ENCODE measurements around the gene TMEM238.
"Not testable (repeated sequence)": the region's sequence is repeated elsewhere in the genome, so short reads cannot be mapped to it uniquely, and the experiment has no call there.

Gene TMEM238

GRCh38 chr19:55409179-55409578 lies 25.1 kb upstream of the TMEM238 start:
- H2BK12ac ChIP-seq (ENCODE audit: low read length); H3K4me2 ChIP-seq (ENCODE audit: insufficient read depth, low read length, poor library complexity, severe bottlenecking); H2BK120ac ChIP-seq (ENCODE audit: low read depth, low read length); H3K27ac ChIP-seq (replicated peaks; ENCODE audit: low read length); H3K27me3 ChIP-seq (ENCODE audit: control insufficient read depth in 3 of 3, insufficient read depth in 3 of 3, low read depth in 1 of 3, low read length in 3 of 3); H2BK15ac ChIP-seq (ENCODE audit: low read length); H3K18ac ChIP-seq (ENCODE audit: low read length); H2BK5ac ChIP-seq (ENCODE audit: low read length); H3K4ac ChIP-seq (ENCODE audit: low read length); H2AFZ ChIP-seq (ENCODE audit: low read length); H4K8ac ChIP-seq (ENCODE audit: low read depth, low read length); H3K23ac ChIP-seq (ENCODE audit: low read depth, low read length, poor library complexity); H3K4me3 ChIP-seq (ENCODE audit: low read length in 2 of 2); H3K79me1 ChIP-seq (ENCODE audit: low read depth, low read length); H3K14ac ChIP-seq (ENCODE audit: low read length); H2AK5ac ChIP-seq (ENCODE audit: low read depth, low read length); H4K91ac ChIP-seq (ENCODE audit: low read depth, low read length, poor library complexity); DNase-seq (ENCODE audit: low spot score); H3K9ac ChIP-seq (ENCODE audit: low read depth, low read length, poor library complexity): not testable (repeated sequence)
- H3K9me3 ChIP-seq (replicated peaks in 1 of 2; ENCODE audit: control insufficient read depth in 2 of 2, insufficient read depth in 1 of 2, low read depth in 1 of 2, low read length in 2 of 2): peaks cover 5 to 19% of the 10 kb centered on the region in 2 donors
- peaks cover 19 to 20% of the 10 kb centered on the region in 2 donors for H3K4me1 ChIP-seq (ENCODE audit: control insufficient read depth in 2 of 2, insufficient read depth in 1 of 2, low read depth in 1 of 2, low read length in 2 of 2)
- WGBS, 2 donors (ENCODE audit: extremely low coverage in 2 of 2, insufficient read length in 2 of 2, insufficient replicate concordance in 1 of 2): no CpG with 5 or more reads among the region's 8 CpGs
- peaks cover 19 to 25% of the 10 kb centered on the region in 2 donors for H3K36me3 ChIP-seq (replicated peaks in 1 of 2; ENCODE audit: control insufficient read depth in 2 of 2, insufficient read depth in 2 of 2, low read length in 2 of 2)

GRCh38 chr19:55408533-55408872 lies 24.4 kb upstream of the TMEM238 start:
- Histone ChIP-seq H2AFZ (ENCODE audit: low read length) (peak overlapping the region; percentile 94), H3K9ac (ENCODE audit: low read depth, low read length, poor library complexity) (no peak overlapping the region), H3K18ac (ENCODE audit: low read length) (peak overlapping the region; percentile 68), H3K79me1 (ENCODE audit: low read depth, low read length) (peaks cover 9% of the 10 kb centered on the region), H3K4ac (ENCODE audit: low read length) (peak overlapping the region; percentile 28), H2BK5ac (ENCODE audit: low read length) (no peak overlapping the region), H2AK5ac (ENCODE audit: low read depth, low read length) (peak overlapping the region; percentile 95), H3K27me3 (ENCODE audit: control insufficient read depth in 3 of 3, insufficient read depth in 3 of 3, low read depth in 1 of 3, low read length in 3 of 3) (no peaks in the 10 kb centered on the region), H4K8ac (ENCODE audit: low read depth, low read length) (peak overlapping the region; percentile 99), H3K4me2 (ENCODE audit: insufficient read depth, low read length, poor library complexity, severe bottlenecking) (peak overlapping the region; percentile 63), H3K23ac (ENCODE audit: low read depth, low read length, poor library complexity) (no peak overlapping the region), H3K4me1 (ENCODE audit: control insufficient read depth in 2 of 2, insufficient read depth in 1 of 2, low read depth in 1 of 2, low read length in 2 of 2) (peaks cover 19 to 20% of the 10 kb centered on the region in 2 donors), H2BK120ac (ENCODE audit: low read depth, low read length) (no peak overlapping the region), H3K36me3 (replicated peaks in 1 of 2; ENCODE audit: control insufficient read depth in 2 of 2, insufficient read depth in 2 of 2, low read length in 2 of 2) (peaks cover 23 to 31% of the 10 kb centered on the region in 2 donors), H3K4me3 (ENCODE audit: low read length in 2 of 2) (peak overlapping the region; percentile 33 to 38), H3K9me3 (replicated peaks in 1 of 2; ENCODE audit: control insufficient read depth in 2 of 2, insufficient read depth in 1 of 2, low read depth in 1 of 2, low read length in 2 of 2) (peaks cover 5 to 19% of the 10 kb centered on the region in 2 donors), H4K91ac (ENCODE audit: low read depth, low read length, poor library complexity) (peak overlapping the region; percentile 39), H2BK15ac (ENCODE audit: low read length) (peak overlapping the region; percentile 13), H2BK12ac (ENCODE audit: low read length) (no peak overlapping the region), H3K14ac (ENCODE audit: low read length) (no peak overlapping the region), H3K27ac (replicated peaks; ENCODE audit: low read length) (peak overlapping the region; percentile 97)
- no peak for DNase-seq (ENCODE audit: low spot score)
- no CpG with 5 or more reads among the region's 9 CpGs for WGBS, 2 donors (ENCODE audit: extremely low coverage in 2 of 2, insufficient read length in 2 of 2, insufficient replicate concordance in 1 of 2)

GRCh38 chr19:55407800-55408532 lies 23.9 kb upstream of the TMEM238 start:
- H3K4me3 ChIP-seq (ENCODE audit: low read length in 2 of 2): peak overlapping the region; percentile 76 to 98
- no CpG with 5 or more reads among the region's 72 CpGs for WGBS, 2 donors (ENCODE audit: extremely low coverage in 2 of 2, insufficient read length in 2 of 2, insufficient replicate concordance in 1 of 2)
- peak overlapping the region; percentile 94 for H3K18ac ChIP-seq (ENCODE audit: low read length)
- H3K14ac ChIP-seq (ENCODE audit: low read length): no peak overlapping the region
- peaks cover 28 to 36% of the 10 kb centered on the region in 2 donors for H3K36me3 ChIP-seq (replicated peaks in 1 of 2; ENCODE audit: control insufficient read depth in 2 of 2, insufficient read depth in 2 of 2, low read length in 2 of 2)
- H3K9me3 ChIP-seq (replicated peaks in 1 of 2; ENCODE audit: control insufficient read depth in 2 of 2, insufficient read depth in 1 of 2, low read depth in 1 of 2, low read length in 2 of 2): peaks cover 5 to 19% of the 10 kb centered on the region in 2 donors
- no peak overlapping the region for H2BK12ac ChIP-seq (ENCODE audit: low read length)
- H2BK5ac ChIP-seq (ENCODE audit: low read length): peak overlapping the region; percentile 88
- H3K4me1 ChIP-seq (ENCODE audit: control insufficient read depth in 2 of 2, insufficient read depth in 1 of 2, low read depth in 1 of 2, low read length in 2 of 2): peaks cover 19 to 20% of the 10 kb centered on the region in 2 donors
- peak; percentile 98 for DNase-seq (ENCODE audit: low spot score)
- peak overlapping the region; percentile 13 for H2BK15ac ChIP-seq (ENCODE audit: low read length)
- H3K4me2 ChIP-seq (ENCODE audit: insufficient read depth, low read length, poor library complexity, severe bottlenecking): peak overlapping the region; percentile 86
- peak overlapping the region; percentile 98 for H3K27ac ChIP-seq (replicated peaks; ENCODE audit: low read length)
- peak overlapping the region; percentile 99 for H4K8ac ChIP-seq (ENCODE audit: low read depth, low read length)
- H3K27me3 ChIP-seq (ENCODE audit: control insufficient read depth in 3 of 3, insufficient read depth in 3 of 3, low read depth in 1 of 3, low read length in 3 of 3): no peaks in the 10 kb centered on the region
- H2AFZ ChIP-seq (ENCODE audit: low read length): peak overlapping the region; percentile 94
- H3K4ac ChIP-seq (ENCODE audit: low read length): no peak overlapping the region
- H3K23ac ChIP-seq (ENCODE audit: low read depth, low read length, poor library complexity): peak overlapping the region; percentile 98
- H3K79me1 ChIP-seq (ENCODE audit: low read depth, low read length): peaks cover 9% of the 10 kb centered on the region
- H2BK120ac ChIP-seq (ENCODE audit: low read depth, low read length): no peak overlapping the region
- H2AK5ac ChIP-seq (ENCODE audit: low read depth, low read length): peak overlapping the region; percentile 95
- peak overlapping the region; percentile 90 for H4K91ac ChIP-seq (ENCODE audit: low read depth, low read length, poor library complexity)
- peak overlapping the region; percentile 51 for H3K9ac ChIP-seq (ENCODE audit: low read depth, low read length, poor library complexity)

GRCh38 chr19:55407550-55407799 lies 23.4 kb upstream of the TMEM238 start, which contains the start of gene UBE2S:
Gene UBE2S, minus strand, starts transcription at chr19:55407788. Its CDS starts 199 bp downstream, at chr19:55407589.
- Histone ChIP-seq H3K4me3 (ENCODE audit: low read length in 2 of 2) (peak within 1 kb of the TSS; percentile 76 to 98), H3K27ac (replicated peaks; ENCODE audit: low read length) (peak within 1 kb of the TSS; percentile 98), H4K91ac (ENCODE audit: low read depth, low read length, poor library complexity) (peak within 1 kb of the TSS; percentile 90), H3K4me2 (ENCODE audit: insufficient read depth, low read length, poor library complexity, severe bottlenecking) (peak within 1 kb of the TSS; percentile 86), H2AK5ac (ENCODE audit: low read depth, low read length) (peak within 1 kb of the TSS; percentile 95), H2BK5ac (ENCODE audit: low read length) (peak within 1 kb of the TSS; percentile 88), H3K18ac (ENCODE audit: low read length) (peak within 1 kb of the TSS; percentile 94), H3K23ac (ENCODE audit: low read depth, low read length, poor library complexity) (peak within 1 kb of the TSS; percentile 98), H2AFZ (ENCODE audit: low read length) (peak within 1 kb of the TSS; percentile 94), H3K9me3 (replicated peaks in 1 of 2; ENCODE audit: control insufficient read depth in 2 of 2, insufficient read depth in 1 of 2, low read depth in 1 of 2, low read length in 2 of 2) (peaks cover 5 to 19% of the 10 kb centered on the region in 2 donors), H3K4ac (ENCODE audit: low read length) (peak within 1 kb of the TSS; percentile 28), H3K79me1 (ENCODE audit: low read depth, low read length) (peaks cover 12% of the 10 kb centered on the region), H3K9ac (ENCODE audit: low read depth, low read length, poor library complexity) (peak within 1 kb of the TSS; percentile 94), H4K8ac (ENCODE audit: low read depth, low read length) (peak within 1 kb of the TSS; percentile 99), H3K4me1 (ENCODE audit: control insufficient read depth in 2 of 2, insufficient read depth in 1 of 2, low read depth in 1 of 2, low read length in 2 of 2) (peaks cover 19 to 20% of the 10 kb centered on the region in 2 donors), H3K36me3 (replicated peaks in 1 of 2; ENCODE audit: control insufficient read depth in 2 of 2, insufficient read depth in 2 of 2, low read length in 2 of 2) (peaks cover 33 to 41% of the 10 kb centered on the region in 2 donors), H2BK15ac (ENCODE audit: low read length) (peak within 1 kb of the TSS; percentile 13)
- not testable (repeated sequence) for DNase-seq (ENCODE audit: low spot score); H3K27me3 ChIP-seq (ENCODE audit: control insufficient read depth in 3 of 3, insufficient read depth in 3 of 3, low read depth in 1 of 3, low read length in 3 of 3); H3K14ac ChIP-seq (ENCODE audit: low read length); H2BK120ac ChIP-seq (ENCODE audit: low read depth, low read length); H2BK12ac ChIP-seq (ENCODE audit: low read length)
- WGBS, 2 donors (ENCODE audit: extremely low coverage in 2 of 2, insufficient read length in 2 of 2, insufficient replicate concordance in 1 of 2): no CpG with 5 or more reads among the region's 36 CpGs

Measured in neuronal stem cell (in vitro differentiated cells).